GM12864 (cell line): ENCODE data around the gene RFX2.

Source experiments
- DNase-seq: peaks from one replicate; pipeline ENCODE4 v3.0.0-alpha.2; 2011; ENCODE audit warnings: low read depth
- H3K4me3 ChIP-seq: 2 replicates; pipeline ENCODE4 v1.5.1; 2011; ENCODE audit warnings: mild to moderate bottlenecking, low read depth, low read length, control low read depth
- TF ChIP-seq, protein P1 (sequence below): IDR thresholded peaks from 2 replicates; pipeline ENCODE4 v1.5.1; 2011; ENCODE audit warnings: low read depth, mild to moderate bottlenecking, moderate library complexity, low read length, control low read depth, inconsistent platforms; ENCODE audit errors: missing control alignments

Gene RFX2

DNA sequence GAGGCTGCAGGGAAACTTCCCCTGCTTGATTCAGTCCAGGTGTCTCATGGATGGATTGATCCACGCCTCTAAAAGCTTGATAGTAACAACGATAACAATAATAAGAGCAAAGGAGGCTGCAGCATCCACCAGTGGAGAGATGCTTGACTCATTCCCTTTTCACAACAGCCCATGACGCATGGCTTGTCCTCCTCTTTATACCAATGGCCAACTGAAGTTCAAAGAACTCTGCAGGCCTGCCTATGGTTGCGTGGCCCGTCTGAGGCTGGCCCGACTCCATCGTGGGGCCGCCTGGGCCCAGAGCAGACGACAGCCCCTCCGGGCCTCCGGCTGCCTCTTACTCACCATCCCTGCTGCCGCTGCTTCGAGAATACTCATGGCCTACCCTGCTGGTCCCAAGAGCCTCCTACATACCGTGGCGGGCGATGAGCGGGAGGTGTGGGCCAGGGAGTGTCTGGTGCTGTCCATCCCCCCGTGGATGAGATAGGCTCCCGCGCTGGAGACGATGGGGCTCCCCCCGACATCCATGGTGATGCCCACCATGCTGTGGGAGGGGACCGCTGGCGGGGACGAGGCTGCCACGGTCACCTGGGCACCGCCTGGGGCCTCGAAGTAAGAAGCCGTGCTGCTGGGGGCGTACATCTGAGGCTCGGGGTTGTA lies 70.6 kb downstream of the RFX2 start:
- DNase-seq, result no peak
- no peak overlapping the region for H3K4me3 ChIP-seq
- TF ChIP-seq, protein P1, sequence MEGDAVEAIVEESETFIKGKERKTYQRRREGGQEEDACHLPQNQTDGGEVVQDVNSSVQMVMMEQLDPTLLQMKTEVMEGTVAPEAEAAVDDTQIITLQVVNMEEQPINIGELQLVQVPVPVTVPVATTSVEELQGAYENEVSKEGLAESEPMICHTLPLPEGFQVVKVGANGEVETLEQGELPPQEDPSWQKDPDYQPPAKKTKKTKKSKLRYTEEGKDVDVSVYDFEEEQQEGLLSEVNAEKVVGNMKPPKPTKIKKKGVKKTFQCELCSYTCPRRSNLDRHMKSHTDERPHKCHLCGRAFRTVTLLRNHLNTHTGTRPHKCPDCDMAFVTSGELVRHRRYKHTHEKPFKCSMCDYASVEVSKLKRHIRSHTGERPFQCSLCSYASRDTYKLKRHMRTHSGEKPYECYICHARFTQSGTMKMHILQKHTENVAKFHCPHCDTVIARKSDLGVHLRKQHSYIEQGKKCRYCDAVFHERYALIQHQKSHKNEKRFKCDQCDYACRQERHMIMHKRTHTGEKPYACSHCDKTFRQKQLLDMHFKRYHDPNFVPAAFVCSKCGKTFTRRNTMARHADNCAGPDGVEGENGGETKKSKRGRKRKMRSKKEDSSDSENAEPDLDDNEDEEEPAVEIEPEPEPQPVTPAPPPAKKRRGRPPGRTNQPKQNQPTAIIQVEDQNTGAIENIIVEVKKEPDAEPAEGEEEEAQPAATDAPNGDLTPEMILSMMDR, result no peak

DNA sequence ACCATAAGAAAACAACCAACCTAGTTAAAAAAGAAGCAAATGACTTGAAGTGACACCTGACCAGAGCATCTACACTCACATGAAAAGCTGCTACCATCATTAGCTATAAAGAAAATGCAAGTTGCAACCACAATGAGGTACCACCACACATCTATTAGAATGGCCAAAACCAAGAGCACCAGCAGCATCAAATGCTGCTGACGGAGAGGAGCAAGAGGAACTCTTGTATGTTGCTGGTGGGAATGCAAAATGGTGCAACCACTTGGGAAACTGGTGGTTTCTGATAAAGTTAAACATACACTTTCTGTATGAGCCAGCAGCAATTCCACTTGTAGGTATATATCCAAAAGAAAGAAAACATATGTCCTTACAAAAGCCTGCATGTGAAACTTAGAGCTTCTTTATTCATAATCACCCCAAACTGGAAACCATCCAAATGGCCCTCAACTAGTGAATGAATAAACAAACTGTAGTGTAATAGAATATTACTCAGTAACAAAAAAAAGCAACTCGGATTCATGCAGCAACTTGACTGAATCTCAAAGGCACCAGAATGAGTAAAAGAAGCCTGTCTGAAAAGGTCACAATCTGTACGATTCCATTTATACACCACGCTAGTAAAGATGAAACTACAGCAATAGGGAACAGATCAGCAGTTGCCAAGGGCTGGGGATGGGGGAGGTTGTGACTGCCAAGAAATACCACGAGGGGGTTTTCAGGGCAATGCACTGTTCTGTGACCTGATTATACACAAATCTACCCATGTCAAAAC lies 71.5 kb downstream of the RFX2 start:
- DNase-seq, result peak; percentile 73
- TF ChIP-seq, protein P1, result no peak
- no peak overlapping the region for H3K4me3 ChIP-seq

DNA sequence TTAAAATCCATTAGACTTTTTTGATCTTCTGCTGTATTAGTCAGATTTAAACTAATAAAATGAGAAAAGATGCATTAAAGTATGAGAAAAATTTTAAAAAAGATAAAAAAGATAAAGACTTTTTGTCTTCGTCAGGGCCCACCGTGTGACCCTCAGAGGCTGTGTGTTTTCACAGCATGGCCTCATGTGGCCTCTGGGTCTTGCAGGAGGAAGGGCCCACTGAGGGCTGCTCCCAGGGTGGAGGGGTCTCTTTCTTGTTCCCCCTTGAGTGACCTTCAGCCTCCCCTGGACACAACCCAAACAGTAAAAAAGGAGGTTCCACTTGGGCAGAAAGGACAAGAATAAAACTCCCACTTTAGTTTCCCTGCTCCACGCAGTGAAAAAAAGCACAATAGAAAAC lies 75.3 kb downstream of the RFX2 start:
- DNase-seq, result no peak
- H3K4me3 ChIP-seq, result no peak overlapping the region
- TF ChIP-seq, protein P1, result no peak

DNA sequence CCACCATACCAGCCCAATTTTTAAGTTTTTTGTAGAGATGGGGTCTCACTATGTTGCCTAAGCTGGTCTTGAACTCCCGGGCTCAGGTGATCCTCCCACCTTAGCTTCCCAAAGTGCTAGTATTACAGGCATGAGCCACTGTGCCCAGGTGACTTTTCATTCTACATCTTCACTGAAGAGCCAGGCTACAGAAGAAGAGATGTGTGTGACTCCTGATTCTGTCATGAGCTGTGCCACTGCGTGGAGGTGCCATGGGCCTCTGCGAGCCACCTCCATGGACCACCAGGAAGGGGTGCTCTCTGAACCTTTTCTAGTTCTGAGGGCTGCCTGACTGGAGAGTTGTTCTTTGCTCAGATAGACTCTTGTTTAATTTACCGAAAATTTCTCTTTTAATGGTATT lies 75.8 kb downstream of the RFX2 start:
- DNase-seq, result no peak
- no peak overlapping the region for H3K4me3 ChIP-seq
- TF ChIP-seq, protein P1, result no peak

DNA sequence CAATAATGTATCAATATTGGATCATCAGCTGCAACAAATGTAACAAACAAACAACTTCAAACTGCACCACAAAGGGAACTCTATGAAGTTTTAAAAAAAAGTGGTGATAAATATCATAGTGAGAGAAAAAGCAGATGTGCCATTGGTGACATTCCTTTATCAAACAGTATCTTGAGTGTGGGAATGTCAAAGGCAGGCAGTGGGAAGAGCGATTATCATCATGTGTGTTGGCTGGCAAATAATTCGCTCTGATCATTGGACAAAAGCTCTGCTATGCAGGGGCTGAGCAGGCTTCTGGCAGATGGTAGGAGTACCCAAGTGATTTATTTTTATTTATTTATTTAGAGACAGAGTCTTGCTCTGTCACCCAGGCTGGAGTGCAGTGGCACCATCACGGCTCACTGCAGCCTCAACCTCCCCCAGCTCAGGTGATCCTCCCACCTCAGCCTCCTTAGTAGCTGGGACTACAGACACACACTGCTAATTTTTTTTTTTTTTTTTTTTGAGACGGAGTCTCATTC lies 76.5 kb downstream of the RFX2 start:
- TF ChIP-seq, protein P1, result no peak
- H3K4me3 ChIP-seq, result no peak overlapping the region
- DNase-seq, result no peak

DNA sequence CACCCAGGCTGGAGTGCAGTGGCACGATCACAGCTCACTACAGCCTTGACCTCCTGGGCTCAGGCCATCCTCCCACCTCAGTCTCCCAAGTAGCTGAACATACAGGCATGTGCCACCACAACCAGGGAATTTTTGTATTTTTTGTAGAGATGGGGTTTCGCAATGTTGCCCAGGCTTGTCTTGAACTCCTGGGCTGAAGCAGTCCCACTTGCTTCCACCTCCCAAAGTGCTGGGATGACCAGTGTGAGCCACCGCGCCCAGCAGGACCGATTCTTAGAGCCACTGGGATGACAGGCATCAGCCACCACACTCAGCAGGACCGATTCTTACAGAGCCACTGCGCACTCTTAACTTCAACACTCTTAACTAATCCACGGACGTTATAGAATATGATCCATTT lies 77.5 kb downstream of the RFX2 start:
- no peak for DNase-seq
- TF ChIP-seq, protein P1, result no peak
- H3K4me3 ChIP-seq, result no peak overlapping the region

DNA sequence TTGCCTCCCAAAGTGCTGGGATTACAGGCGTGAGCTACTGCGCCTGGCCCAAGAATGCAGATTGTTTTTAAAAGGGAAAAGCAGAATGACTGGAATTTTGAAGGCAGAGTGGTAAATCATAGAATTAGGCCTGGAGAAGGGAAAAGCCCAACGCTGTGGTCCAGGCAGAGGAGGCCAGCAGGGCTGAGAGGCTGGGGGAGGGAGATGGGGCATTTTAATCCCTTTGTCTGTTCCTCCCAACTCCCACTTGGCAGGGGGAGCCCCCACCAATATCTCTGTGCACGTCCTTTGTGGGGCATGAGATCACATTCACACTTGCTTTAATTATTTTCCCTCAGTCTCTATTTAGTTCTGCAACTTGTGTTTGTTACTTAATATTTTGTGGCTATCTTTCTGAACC lies 77.9 kb downstream of the RFX2 start:
- TF ChIP-seq, protein P1, result no peak

More for the DNA sequence above, 77.9 kb downstream of the RFX2 start:
- no peak for DNase-seq
- no peak overlapping the region for H3K4me3 ChIP-seq
